NCI-H345 treated with DMSO at 0.1 percent for 48 hours (cell line): ENCODE results near the gene COBL.

Experiments
- DNase-seq: peaks from one replicate; lab custom pipeline; 2025; ENCODE audit not compliant: unreplicated experiment; lab: John Stamatoyannopoulos, UW

COBL gene

GRCh38 chr7:51082096-51082840, 234.3 kb downstream of the COBL start:
- no peak for DNase-seq

- DNase-seq, result no peak
Observed at GRCh38 chr7:51081270-51081890, 235.2 kb downstream of the COBL start.

- no peak for DNase-seq
Observed at GRCh38 chr7:51080622-51081269, 235.9 kb downstream of the COBL start.

GRCh38 chr7:51080216-51080615, 236.4 kb downstream of the COBL start:
- no peak for DNase-seq

GRCh38 chr7:51079494-51079893, 237.1 kb downstream of the COBL start:
- no peak for DNase-seq

- DNase-seq, result no peak
Observed at GRCh38 chr7:51078653-51079052, 238.0 kb downstream of the COBL start.

- DNase-seq, result no peak
Observed at GRCh38 chr7:51077987-51078370, 238.6 kb downstream of the COBL start.

GRCh38 chr7:51077316-51077986, 239.2 kb downstream of the COBL start:
- DNase-seq, result no peak

- DNase-seq, result no peak
Observed at GRCh38 chr7:51075681-51076580, 240.7 kb downstream of the COBL start.

GRCh38 chr7:51073171-51073570, 243.4 kb downstream of the COBL start:
- DNase-seq, result no peak

GRCh38 chr7:51072281-51072680, 244.3 kb downstream of the COBL start:
- DNase-seq, result no peak

- no peak for DNase-seq
Observed at GRCh38 chr7:51071427-51071826, 245.2 kb downstream of the COBL start.

GRCh38 chr7:51070151-51070550, 246.5 kb downstream of the COBL start:
- DNase-seq, result no peak

GRCh38 chr7:51069411-51070083, 247.1 kb downstream of the COBL start:
- DNase-seq, result no peak

- no peak for DNase-seq
Observed at GRCh38 chr7:51068401-51068800, 248.2 kb downstream of the COBL start.

- no peak for DNase-seq
Observed at GRCh38 chr7:51067757-51068156, 248.9 kb downstream of the COBL start.

- no peak for DNase-seq
Observed at GRCh38 chr7:51067258-51067657, 249.4 kb downstream of the COBL start.

GRCh38 chr7:51066405-51066882, 250.2 kb downstream of the COBL start:
- DNase-seq, result no peak

- no peak for DNase-seq
Observed at GRCh38 chr7:51065766-51066165, 250.8 kb downstream of the COBL start.

GRCh38 chr7:51064688-51065087, 251.9 kb downstream of the COBL start:
- DNase-seq, result no peak
